Keratinocyte (primary cell): Measurements from ENCODE around the gene ZDHHC18. TPM values are rescaled to one million over a fixed set of nuclear protein-coding genes. Genes with fewer than 3 reads are reported as not detected.
A peak's percentile ranks its signal among the peaks of the same experiment; 100 is the strongest.

Experiments
- DNase-seq: peaks from one replicate; pipeline ENCODE4 v3.0.0-alpha.2; 2011; ENCODE audit warnings: low read depth, missing footprints, low spot score
- FAIRE-seq: peaks from 2 replicates; lab custom pipeline; 2011; peaks lifted over from hg19 to GRCh38; lab: Jason Lieb, UNC
- H2AFZ ChIP-seq: 2 replicates; pipeline ENCODE4 v1.6.0; 2012; ENCODE audit warnings: low read length, control low read depth, inconsistent platforms; ENCODE audit not compliant: control insufficient read depth
- H3K27ac ChIP-seq: 2 replicates; pipeline ENCODE4 v1.5.1; 2011; ENCODE audit warnings: low read length; ENCODE audit not compliant: control insufficient read depth, insufficient read depth
- H3K27me3 ChIP-seq: 3 replicates; pipeline ENCODE4 v1.6.0; 2011; ENCODE audit warnings: low read length; ENCODE audit not compliant: control insufficient read depth, insufficient read depth; ENCODE audit errors: extremely low read depth
- H3K36me3 ChIP-seq, 2 experiments: 2 replicates in 1 of 2; 3 replicates in 1 of 2; pipeline ENCODE4 v1.5.1; 2011; ENCODE audit warnings: low read length in 2 of 2, mild to moderate bottlenecking in 1 of 2; ENCODE audit not compliant: control insufficient read depth in 2 of 2, insufficient read depth in 2 of 2; ENCODE audit errors: extremely low read depth in 1 of 2
- H3K4me1 ChIP-seq: 3 replicates; pipeline ENCODE4 v1.5.1; 2011; ENCODE audit warnings: low read length; ENCODE audit not compliant: control insufficient read depth, insufficient read depth; ENCODE audit errors: extremely low read depth
- H3K4me2 ChIP-seq: 3 replicates; pipeline ENCODE4 v1.6.0; 2011; ENCODE audit warnings: low read depth, low read length; ENCODE audit not compliant: control insufficient read depth, insufficient read depth; ENCODE audit errors: extremely low read depth
- H3K4me3 ChIP-seq, 3 experiments: fragments of 200-600 bp in 1 of 3; sonication (generic) in 1 of 3; 2 replicates in 2 of 3; 3 replicates in 1 of 3; pipeline ENCODE4 v1.5.1; 2011 to 2016; ENCODE audit warnings: low read length in 3 of 3, mild to moderate bottlenecking in 3 of 3, control low read depth in 2 of 3, inconsistent platforms in 1 of 3, low read depth in 1 of 3, mixed read lengths in 1 of 3, mixed run types in 1 of 3, moderate library complexity in 1 of 3; ENCODE audit not compliant: control insufficient read depth in 2 of 3, insufficient read depth in 2 of 3; ENCODE audit errors: extremely low read depth in 1 of 3
- H3K79me2 ChIP-seq: 2 replicates; pipeline ENCODE4 v1.6.0; 2012; ENCODE audit warnings: low read length; ENCODE audit not compliant: control insufficient read depth, insufficient read depth
- H3K9ac ChIP-seq: 3 replicates; pipeline ENCODE4 v1.6.0; 2011; ENCODE audit warnings: low read length; ENCODE audit not compliant: control insufficient read depth, insufficient read depth; ENCODE audit errors: extremely low read depth
- H3K9me1 ChIP-seq: 3 replicates; pipeline ENCODE4 v1.6.0; 2011; ENCODE audit warnings: low read length; ENCODE audit not compliant: control insufficient read depth, insufficient read depth; ENCODE audit errors: extremely low read depth
- H3K9me3 ChIP-seq: 2 replicates; pipeline ENCODE4 v1.5.1; 2012; ENCODE audit warnings: low read depth, low read length; ENCODE audit not compliant: control insufficient read depth
- H4K20me1 ChIP-seq: 3 replicates; pipeline ENCODE4 v1.6.0; 2011; ENCODE audit warnings: low read length; ENCODE audit not compliant: control insufficient read depth, insufficient read depth; ENCODE audit errors: extremely low read depth
- EZH2 ChIP-seq: IDR thresholded peaks from one replicate; pipeline ENCODE4 v1.6.1; 2012; ENCODE audit warnings: inconsistent platforms, mild to moderate bottlenecking, low read length, moderate library complexity
- dilution Hi-C: fragments of 300-500 bp; cut with MboI; formaldehyde crosslinking; loops from one replicate; pipeline ENCODE4 v1.7.0; 2020; ENCODE audit warnings: low sequenced_read_pairs; ENCODE audit not compliant: extremely low pct_ligation_motif_present
- polyA plus RNA-seq, 5 experiments: library from polyadenylated mRNA; depleted of rRNA in 3 of 5; stranded (reverse) in 3 of 5; stranded (forward) in 1 of 5; unstranded in 1 of 5; fragments of >200 nt; gene quantifications; 1 replicate in 1 of 5; 2 replicates in 3 of 5; 3 replicates in 1 of 5; pipeline versions ENCODE4 v1.2.1 to v1.2.3, GENCODE V29; 2011 to 2012; ENCODE audit warnings: missing spikeins in 2 of 5, low read depth in 1 of 5, low replicate concordance in 1 of 5
- TF ChIP-seq, protein P1 (sequence below), 3 experiments: IDR thresholded peaks in 1 of 3; conservative IDR thresholded peaks in 1 of 3; optimal IDR thresholded peaks in 1 of 3; 2 replicates in 2 of 3; 3 replicates in 1 of 3; pipeline versions ENCODE3 to v1.5.1; 2011; ENCODE audit warnings: low read length in 3 of 3, mild to moderate bottlenecking in 3 of 3, moderate library complexity in 2 of 3, control low read depth in 1 of 3, inconsistent platforms in 1 of 3; ENCODE audit not compliant: insufficient read depth in 2 of 3; ENCODE audit errors: extremely low read depth in 1 of 3

ZDHHC18 gene
- polyA plus RNA-seq, 1 donor (not counting 4 experiments of a cell fraction or from before 2014, with no cell fraction given), result 18.1 TPM

DNA sequence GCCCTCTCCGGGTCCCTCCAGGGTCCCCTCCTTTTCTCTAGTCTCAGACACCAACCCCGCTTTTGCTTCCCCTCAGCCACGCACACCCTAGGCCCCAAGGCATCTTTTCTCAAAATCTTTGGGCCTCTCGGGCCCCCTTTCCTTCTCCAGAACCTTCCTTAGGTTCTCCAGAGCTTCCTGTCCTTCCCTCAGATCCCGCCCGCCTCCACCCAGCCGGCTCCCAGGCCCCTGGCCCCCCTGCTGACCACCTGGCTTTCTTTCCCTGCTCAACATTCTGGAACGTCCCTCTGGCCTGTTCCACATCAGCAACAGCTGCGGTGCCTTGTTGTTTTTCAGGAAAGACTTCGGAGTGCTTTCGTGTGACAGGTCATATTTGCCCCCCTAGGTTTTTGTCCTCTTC is 1.2 kb downstream of the ZDHHC18 start:
- Histone ChIP-seq H3K9ac (peak overlapping the region; percentile 41), H4K20me1 (no peaks in the 10 kb centered on the region), H3K9me1 (peaks cover 4% of the 10 kb centered on the region), H3K4me3 (peak overlapping the region; percentile 53 to 71 (median 64)), H3K27ac (no peak overlapping the region), H3K36me3 (peaks cover 4 to 21% of the 10 kb centered on the region in 2 experiments), H3K4me1 (peaks cover 30% of the 10 kb centered on the region), H3K79me2 (peaks cover 43% of the 10 kb centered on the region), H3K9me3 (no peaks in the 10 kb centered on the region), H3K27me3 (no peaks in the 10 kb centered on the region), H3K4me2 (peak overlapping the region; percentile 84), H2AFZ (no peak overlapping the region)
- dilution Hi-C loops, result no loop called here
- FAIRE-seq, result no peak
- TF ChIP-seq, protein P1, sequence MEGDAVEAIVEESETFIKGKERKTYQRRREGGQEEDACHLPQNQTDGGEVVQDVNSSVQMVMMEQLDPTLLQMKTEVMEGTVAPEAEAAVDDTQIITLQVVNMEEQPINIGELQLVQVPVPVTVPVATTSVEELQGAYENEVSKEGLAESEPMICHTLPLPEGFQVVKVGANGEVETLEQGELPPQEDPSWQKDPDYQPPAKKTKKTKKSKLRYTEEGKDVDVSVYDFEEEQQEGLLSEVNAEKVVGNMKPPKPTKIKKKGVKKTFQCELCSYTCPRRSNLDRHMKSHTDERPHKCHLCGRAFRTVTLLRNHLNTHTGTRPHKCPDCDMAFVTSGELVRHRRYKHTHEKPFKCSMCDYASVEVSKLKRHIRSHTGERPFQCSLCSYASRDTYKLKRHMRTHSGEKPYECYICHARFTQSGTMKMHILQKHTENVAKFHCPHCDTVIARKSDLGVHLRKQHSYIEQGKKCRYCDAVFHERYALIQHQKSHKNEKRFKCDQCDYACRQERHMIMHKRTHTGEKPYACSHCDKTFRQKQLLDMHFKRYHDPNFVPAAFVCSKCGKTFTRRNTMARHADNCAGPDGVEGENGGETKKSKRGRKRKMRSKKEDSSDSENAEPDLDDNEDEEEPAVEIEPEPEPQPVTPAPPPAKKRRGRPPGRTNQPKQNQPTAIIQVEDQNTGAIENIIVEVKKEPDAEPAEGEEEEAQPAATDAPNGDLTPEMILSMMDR (optimal IDR thresholded peaks at IDR 0.05 in 1 of 3, IDR thresholded peaks at IDR 0.05 in 1 of 3, conservative IDR thresholded peaks at IDR 0.05 in 1 of 3; ENCODE audit: extremely low read depth in 1 of 3, insufficient read depth in 2 of 3, low read length in 3 of 3), result no peak
- no peak for DNase-seq

GRCh38 chr1:26828411-26828991 is 2.0 kb downstream of the ZDHHC18 start:
- H3K9me3 ChIP-seq, result no peaks in the 10 kb centered on the region
- peaks cover 7 to 29% of the 10 kb centered on the region in 2 experiments for H3K36me3 ChIP-seq
- H3K4me1 ChIP-seq, result peaks cover 30% of the 10 kb centered on the region
- H3K4me3 ChIP-seq, result no peak overlapping the region
- H3K79me2 ChIP-seq, result peaks cover 43% of the 10 kb centered on the region
- no peak overlapping the region for H3K27ac ChIP-seq
- H3K9me1 ChIP-seq, result peaks cover 4% of the 10 kb centered on the region
- no peak for FAIRE-seq
- dilution Hi-C loops, result no loop called here
- H4K20me1 ChIP-seq, result no peaks in the 10 kb centered on the region
- no peak for DNase-seq
- TF ChIP-seq, protein P1 (optimal IDR thresholded peaks at IDR 0.05 in 1 of 3, IDR thresholded peaks at IDR 0.05 in 1 of 3, conservative IDR thresholded peaks at IDR 0.05 in 1 of 3; ENCODE audit: extremely low read depth in 1 of 3, insufficient read depth in 2 of 3, low read length in 3 of 3), result no peak
- TF ChIP-seq EZH2, result no peak
- peak overlapping the region; percentile 22 for H3K9ac ChIP-seq
- H3K4me2 ChIP-seq, result peak overlapping the region; percentile 22
- no peaks in the 10 kb centered on the region for H3K27me3 ChIP-seq
- no peak overlapping the region for H2AFZ ChIP-seq
